ENCODE data around the gene ANAPC13.
A peak's percentile ranks its signal among the peaks of the same experiment; 100 is the strongest.

Gene ANAPC13

GRCh38 chr3:134485718-134486576 lies at the start of gene ANAPC13, which contains the start of gene CEP63:
Gene ANAPC13, minus strand, starts transcription at chr3:134485985. Its CDS starts 3,081 bp downstream, at chr3:134482904.
Gene CEP63, plus strand, starts transcription at chr3:134486057. Its CDS starts 9,264 bp downstream, at chr3:134495321.
- H3K4me1 ChIP-seq (ENCODE audit: control insufficient read depth in 1 of 2, insufficient read depth in 2 of 2, low read length in 2 of 2): peaks cover 15 to 32% of the 10 kb centered on the region in 2 donors
- H3K36me3 ChIP-seq (ENCODE audit: control insufficient read depth in 1 of 2, insufficient read depth in 2 of 2, low read length in 2 of 2): peaks cover 14 to 23% of the 10 kb centered on the region in 2 donors
- peak within 1 kb of the TSS; percentile 98 for H3K27ac ChIP-seq (ENCODE audit: low read length)

GRCh38 chr3:134535186-134535970 lies 49.6 kb upstream of the ANAPC13 start:
- H3K36me3 ChIP-seq (ENCODE audit: control insufficient read depth in 1 of 2, insufficient read depth in 2 of 2, low read length in 2 of 2): peaks cover 19 to 20% of the 10 kb centered on the region in 2 donors
- H3K27ac ChIP-seq (ENCODE audit: low read length): no peak overlapping the region
- no peaks in the 10 kb centered on the region for H3K9me3 ChIP-seq (ENCODE audit: control insufficient read depth in 1 of 2, low read length in 2 of 2)
- H3K4me3 ChIP-seq (ENCODE audit: low read depth in 1 of 2, low read length in 2 of 2): no peak overlapping the region
- no peaks in the 10 kb centered on the region for H3K27me3 ChIP-seq (ENCODE audit: low read depth, low read length)
- no peaks in the 10 kb centered on the region for H3K4me1 ChIP-seq (ENCODE audit: control insufficient read depth in 1 of 2, insufficient read depth in 2 of 2, low read length in 2 of 2)

More at GRCh38 chr3:134485718-134486576, at the start of gene ANAPC13, which contains the start of gene CEP63:
- H3K27me3 ChIP-seq (ENCODE audit: low read depth, low read length): no peaks in the 10 kb centered on the region
- H3K4me3 ChIP-seq (ENCODE audit: low read depth in 1 of 2, low read length in 2 of 2): peak within 1 kb of the TSS; percentile 82 to 87
- no peaks in the 10 kb centered on the region for H3K9me3 ChIP-seq (ENCODE audit: control insufficient read depth in 1 of 2, low read length in 2 of 2)

GRCh38 chr3:134533493-134533892 lies 47.7 kb upstream of the ANAPC13 start:
- no peak overlapping the region for H3K4me3 ChIP-seq (ENCODE audit: low read depth in 1 of 2, low read length in 2 of 2)
- H3K36me3 ChIP-seq (ENCODE audit: control insufficient read depth in 1 of 2, insufficient read depth in 2 of 2, low read length in 2 of 2): peaks cover 14 to 17% of the 10 kb centered on the region in 2 donors
- H3K27me3 ChIP-seq (ENCODE audit: low read depth, low read length): no peaks in the 10 kb centered on the region
- no peaks in the 10 kb centered on the region for H3K9me3 ChIP-seq (ENCODE audit: control insufficient read depth in 1 of 2, low read length in 2 of 2)
- H3K27ac ChIP-seq (ENCODE audit: low read length): no peak overlapping the region
- H3K4me1 ChIP-seq (ENCODE audit: control insufficient read depth in 1 of 2, insufficient read depth in 2 of 2, low read length in 2 of 2): no peaks in the 10 kb centered on the region

GRCh38 chr3:134527538-134528186 lies 41.9 kb upstream of the ANAPC13 start:
- Histone ChIP-seq H3K4me1 (ENCODE audit: control insufficient read depth in 1 of 2, insufficient read depth in 2 of 2, low read length in 2 of 2) (no peaks in the 10 kb centered on the region), H3K9me3 (ENCODE audit: control insufficient read depth in 1 of 2, low read length in 2 of 2) (peaks cover 0 to 26% of the 10 kb centered on the region in 2 donors), H3K27me3 (ENCODE audit: low read depth, low read length) (no peaks in the 10 kb centered on the region), H3K36me3 (ENCODE audit: control insufficient read depth in 1 of 2, insufficient read depth in 2 of 2, low read length in 2 of 2) (peaks cover 0 to 15% of the 10 kb centered on the region in 2 donors), H3K27ac (ENCODE audit: low read length) (no peak overlapping the region), H3K4me3 (ENCODE audit: low read depth in 1 of 2, low read length in 2 of 2) (no peak overlapping the region)

GRCh38 chr3:134527037-134527436 lies 41.3 kb upstream of the ANAPC13 start:
- Histone ChIP-seq H3K4me3 (ENCODE audit: low read depth in 1 of 2, low read length in 2 of 2) (no peak overlapping the region), H3K27ac (ENCODE audit: low read length) (no peak overlapping the region), H3K27me3 (ENCODE audit: low read depth, low read length) (no peaks in the 10 kb centered on the region), H3K4me1 (ENCODE audit: control insufficient read depth in 1 of 2, insufficient read depth in 2 of 2, low read length in 2 of 2) (no peaks in the 10 kb centered on the region), H3K36me3 (ENCODE audit: control insufficient read depth in 1 of 2, insufficient read depth in 2 of 2, low read length in 2 of 2) (peaks cover 0 to 15% of the 10 kb centered on the region in 2 donors), H3K9me3 (ENCODE audit: control insufficient read depth in 1 of 2, low read length in 2 of 2) (peaks cover 0 to 29% of the 10 kb centered on the region in 2 donors)

GRCh38 chr3:134526319-134526718 lies 40.5 kb upstream of the ANAPC13 start:
- Histone ChIP-seq H3K36me3 (ENCODE audit: control insufficient read depth in 1 of 2, insufficient read depth in 2 of 2, low read length in 2 of 2) (peaks cover 0 to 15% of the 10 kb centered on the region in 2 donors), H3K9me3 (ENCODE audit: control insufficient read depth in 1 of 2, low read length in 2 of 2) (peaks cover 0 to 29% of the 10 kb centered on the region in 2 donors), H3K27me3 (ENCODE audit: low read depth, low read length) (no peaks in the 10 kb centered on the region), H3K4me1 (ENCODE audit: control insufficient read depth in 1 of 2, insufficient read depth in 2 of 2, low read length in 2 of 2) (no peaks in the 10 kb centered on the region), H3K4me3 (ENCODE audit: low read depth in 1 of 2, low read length in 2 of 2) (no peak overlapping the region), H3K27ac (ENCODE audit: low read length) (no peak overlapping the region)

- no peaks in the 10 kb centered on the region for H3K4me1 ChIP-seq (ENCODE audit: control insufficient read depth in 1 of 2, insufficient read depth in 2 of 2, low read length in 2 of 2)
- H3K27me3 ChIP-seq (ENCODE audit: low read depth, low read length): no peaks in the 10 kb centered on the region
- H3K9me3 ChIP-seq (ENCODE audit: control insufficient read depth in 1 of 2, low read length in 2 of 2): peaks cover 0 to 29% of the 10 kb centered on the region in 2 donors
- H3K4me3 ChIP-seq (ENCODE audit: low read depth in 1 of 2, low read length in 2 of 2): peak overlapping the region in 1 of 2 donors; percentile 14
- H3K36me3 ChIP-seq (ENCODE audit: control insufficient read depth in 1 of 2, insufficient read depth in 2 of 2, low read length in 2 of 2): peaks cover 0 to 15% of the 10 kb centered on the region in 2 donors
- no peak overlapping the region for H3K27ac ChIP-seq (ENCODE audit: low read length)
Observed at GRCh38 chr3:134525293-134525692, 39.5 kb upstream of the ANAPC13 start.

GRCh38 chr3:134522541-134522940 lies 36.8 kb upstream of the ANAPC13 start:
- no peak overlapping the region for H3K4me3 ChIP-seq (ENCODE audit: low read depth in 1 of 2, low read length in 2 of 2)
- no peak overlapping the region for H3K27ac ChIP-seq (ENCODE audit: low read length)
- H3K27me3 ChIP-seq (ENCODE audit: low read depth, low read length): no peaks in the 10 kb centered on the region
- H3K9me3 ChIP-seq (ENCODE audit: control insufficient read depth in 1 of 2, low read length in 2 of 2): peaks cover 0 to 29% of the 10 kb centered on the region in 2 donors
- H3K36me3 ChIP-seq (ENCODE audit: control insufficient read depth in 1 of 2, insufficient read depth in 2 of 2, low read length in 2 of 2): peaks cover 0 to 22% of the 10 kb centered on the region in 2 donors
- H3K4me1 ChIP-seq (ENCODE audit: control insufficient read depth in 1 of 2, insufficient read depth in 2 of 2, low read length in 2 of 2): no peaks in the 10 kb centered on the region

- H3K9me3 ChIP-seq (ENCODE audit: control insufficient read depth in 1 of 2, low read length in 2 of 2): peaks cover 0 to 4% of the 10 kb centered on the region in 2 donors
- peak overlapping the region in 1 of 2 donors; percentile 16 for H3K4me3 ChIP-seq (ENCODE audit: low read depth in 1 of 2, low read length in 2 of 2)
- H3K27me3 ChIP-seq (ENCODE audit: low read depth, low read length): no peaks in the 10 kb centered on the region
- H3K36me3 ChIP-seq (ENCODE audit: control insufficient read depth in 1 of 2, insufficient read depth in 2 of 2, low read length in 2 of 2): peaks cover 6 to 7% of the 10 kb centered on the region in 2 donors
- H3K27ac ChIP-seq (ENCODE audit: low read length): no peak overlapping the region
- H3K4me1 ChIP-seq (ENCODE audit: control insufficient read depth in 1 of 2, insufficient read depth in 2 of 2, low read length in 2 of 2): no peaks in the 10 kb centered on the region
Observed at GRCh38 chr3:134517791-134518190, 32.0 kb upstream of the ANAPC13 start.

GRCh38 chr3:134516905-134517304 lies 31.1 kb upstream of the ANAPC13 start:
- no peaks in the 10 kb centered on the region for H3K9me3 ChIP-seq (ENCODE audit: control insufficient read depth in 1 of 2, low read length in 2 of 2)
- H3K27me3 ChIP-seq (ENCODE audit: low read depth, low read length): no peaks in the 10 kb centered on the region
- no peak overlapping the region for H3K4me3 ChIP-seq (ENCODE audit: low read depth in 1 of 2, low read length in 2 of 2)
- H3K4me1 ChIP-seq (ENCODE audit: control insufficient read depth in 1 of 2, insufficient read depth in 2 of 2, low read length in 2 of 2): no peaks in the 10 kb centered on the region
- peaks cover 7 to 10% of the 10 kb centered on the region in 2 donors for H3K36me3 ChIP-seq (ENCODE audit: control insufficient read depth in 1 of 2, insufficient read depth in 2 of 2, low read length in 2 of 2)
- H3K27ac ChIP-seq (ENCODE audit: low read length): no peak overlapping the region

Data from muscle layer of duodenum (tissue), 2 donors.